NCI-H446 treated with DMSO at 0.1 percent for 48 hours (cell line): ENCODE results near the gene OR52I1.
A peak's percentile ranks its signal among the peaks of the same experiment; 100 is the strongest.

Experiments used
- DNase-seq: peaks from one replicate; lab custom pipeline; 2025; lab: John Stamatoyannopoulos, UW

The OR52I1 gene

GRCh38 chr11:4593739-4594138 lies at the start of gene OR52I1:
Gene OR52I1 (plus strand): TSS chr11:4594039. CDS start chr11:4594039, 0 bp downstream.
- no peak for DNase-seq

DNA sequence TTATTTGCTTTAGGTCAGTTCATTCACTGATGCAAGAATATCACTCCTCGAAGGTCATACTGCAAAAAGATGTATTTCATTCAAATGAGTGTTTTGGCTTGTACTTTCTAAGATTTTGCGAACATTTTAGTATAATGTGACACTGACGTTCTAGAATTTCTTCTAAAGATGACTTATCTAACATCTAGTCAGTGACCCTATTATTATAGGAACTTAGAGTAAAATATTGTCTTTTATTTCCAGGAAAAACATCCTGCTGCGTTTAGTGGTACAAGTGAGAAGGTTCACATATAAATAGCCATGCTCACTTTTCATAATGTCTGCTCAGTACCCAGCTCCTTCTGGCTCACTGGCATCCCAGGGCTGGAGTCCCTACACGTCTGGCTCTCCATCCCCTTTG lies 48.9 kb upstream of the OR52I1 start, which contains the start of gene OR52M1:
Gene OR52M1, plus strand, starts transcription at position 301 of the 400 bp plus-strand sequence. Its CDS starts 0 bp downstream, at position 301.
- no peak for DNase-seq

GRCh38 chr11:4546878-4547277 lies 47.0 kb upstream of the OR52I1 start:
- no peak for DNase-seq

GRCh38 chr11:4547416-4547815 lies 46.4 kb upstream of the OR52I1 start:
- no peak for DNase-seq

DNA sequence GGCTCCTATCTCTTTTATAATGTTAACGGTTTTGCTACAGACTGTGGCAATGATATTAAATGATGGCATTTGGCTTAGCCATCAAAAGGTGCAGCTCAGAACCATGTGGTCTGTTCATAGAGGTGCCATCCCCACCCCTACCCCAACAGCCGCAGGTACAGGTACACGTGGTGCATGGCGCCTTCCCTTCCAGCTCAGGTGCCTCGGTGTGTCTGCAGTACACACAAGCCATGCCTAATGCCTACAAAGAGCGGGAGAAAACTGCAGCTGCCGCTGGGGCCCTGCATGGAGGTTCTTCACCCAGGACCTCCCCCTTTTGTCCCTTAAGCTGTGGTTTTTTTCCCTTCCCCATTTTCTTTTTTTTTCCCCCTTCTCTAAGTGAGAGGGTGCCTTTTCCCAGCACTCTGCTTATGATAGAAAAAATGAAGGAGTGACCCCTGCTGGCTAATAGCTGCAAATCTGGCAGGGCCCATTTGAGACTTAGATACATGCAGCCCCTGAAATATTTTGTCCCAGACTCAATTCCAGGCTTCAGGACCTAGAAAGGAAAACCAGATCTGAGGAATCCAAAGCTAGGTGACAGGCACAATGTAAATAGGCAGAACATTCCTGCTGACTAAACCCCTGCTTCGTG lies 42.4 kb upstream of the OR52I1 start:
- no peak for DNase-seq

DNA sequence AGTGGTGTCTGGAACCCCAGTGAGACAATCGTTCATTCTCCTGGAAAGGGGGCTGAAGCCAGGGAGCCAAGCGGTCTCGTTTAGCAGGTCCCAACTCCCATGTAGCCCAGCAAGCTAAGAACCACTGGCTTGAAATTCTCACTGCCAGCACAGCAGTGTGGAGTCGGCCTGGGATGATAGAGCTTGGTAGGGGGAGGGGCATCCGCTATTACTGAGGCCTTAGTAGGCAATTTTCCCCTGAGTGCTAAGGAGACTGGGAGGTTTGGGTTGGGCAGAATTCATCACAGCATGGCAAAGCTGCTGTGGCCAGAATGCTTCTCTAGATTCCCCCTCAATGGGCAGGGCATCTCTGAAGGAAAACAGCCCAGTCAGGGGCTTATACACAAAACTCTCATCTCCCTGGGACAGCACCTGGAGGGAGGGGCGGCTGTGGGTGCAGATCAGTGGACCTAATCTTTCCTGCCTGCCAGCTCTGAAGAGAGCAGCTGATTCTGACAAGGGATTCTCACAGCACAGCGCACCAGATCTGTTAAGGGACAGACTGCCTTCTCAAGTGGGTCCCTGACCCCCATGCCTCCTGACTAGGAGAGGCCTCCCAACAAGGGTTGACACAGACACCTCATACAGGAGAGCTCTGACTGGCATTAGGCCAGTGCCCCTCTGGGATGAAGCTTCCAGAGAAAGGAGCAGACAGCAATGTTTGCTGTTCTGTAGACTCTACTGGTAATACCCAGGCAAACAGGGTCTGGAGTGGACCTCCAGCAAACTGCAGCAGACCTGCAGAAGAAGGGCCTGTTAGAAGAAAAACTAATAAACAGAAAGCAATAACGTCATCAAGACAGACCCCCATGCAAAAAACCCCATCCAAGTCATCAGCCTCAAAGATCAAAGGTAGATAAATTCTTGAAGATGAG lies 34.1 kb upstream of the OR52I1 start:
- DNase-seq = no peak

- DNase-seq = no peak
These were observed 33.4 kb upstream of the OR52I1 start for GRCh38 chr11:4560467-4560866.

DNA sequence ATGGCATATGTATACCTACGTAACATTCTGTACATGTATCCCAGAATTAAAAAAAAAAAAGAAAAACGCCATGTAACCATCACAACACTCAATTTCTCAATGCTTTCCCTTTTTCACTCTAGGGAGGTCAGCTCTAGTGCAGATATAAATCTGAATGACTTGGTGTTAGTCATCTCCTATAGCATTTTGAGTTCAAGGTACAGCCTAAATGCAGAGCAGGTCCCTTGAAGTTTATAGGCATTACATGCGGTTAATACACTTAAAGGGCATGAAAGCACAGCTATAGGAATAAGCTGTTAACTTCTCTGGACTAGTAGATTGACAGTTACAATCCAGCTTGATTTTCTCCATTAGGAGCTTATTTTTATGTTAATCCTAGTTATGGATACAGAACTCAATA lies 28.5 kb upstream of the OR52I1 start:
- DNase-seq = no peak

DNA sequence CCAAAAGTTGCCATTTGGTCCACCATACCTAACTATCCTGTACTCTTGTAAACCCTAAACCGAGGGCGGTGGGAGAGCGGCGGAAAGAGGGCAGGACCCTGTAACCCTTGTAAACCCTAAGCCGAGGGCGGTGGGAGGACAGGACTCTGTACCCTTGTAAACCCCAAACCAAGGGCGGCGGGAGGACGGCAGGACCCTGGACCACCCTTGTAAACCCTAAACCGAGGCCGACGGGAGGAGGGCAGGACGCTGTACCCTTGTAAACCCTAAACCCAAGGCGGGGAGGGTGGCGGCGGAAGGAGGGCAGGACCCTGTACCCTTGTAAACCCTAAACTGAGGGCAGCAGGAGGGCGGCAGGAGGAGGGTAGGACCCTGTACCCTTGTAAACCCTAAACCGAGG lies 24.8 kb upstream of the OR52I1 start:
- no peak for DNase-seq

- no peak for DNase-seq
These were observed 17.0 kb upstream of the OR52I1 start for GRCh38 chr11:4576880-4577279.

DNA sequence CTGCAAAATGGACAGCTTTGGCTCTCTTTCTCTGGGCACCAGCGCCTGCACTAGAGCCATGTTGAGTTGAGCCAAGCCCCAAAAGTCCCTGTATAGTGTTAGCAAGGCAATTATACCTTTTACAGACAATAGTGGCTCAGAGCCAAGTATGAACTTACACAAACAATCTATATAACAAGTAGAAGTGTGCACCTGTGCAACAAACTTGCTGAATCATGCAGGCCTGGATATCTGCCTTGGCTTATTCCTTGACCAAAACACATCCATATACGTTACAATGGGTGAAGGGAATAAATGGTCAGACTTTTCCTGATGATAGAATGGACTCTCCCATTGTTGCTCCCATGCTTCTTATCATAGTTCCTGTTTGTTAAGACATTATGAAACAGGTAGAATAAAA lies 16.1 kb upstream of the OR52I1 start:
- no peak for DNase-seq

GRCh38 chr11:4578624-4579023 lies 15.2 kb upstream of the OR52I1 start:
- DNase-seq = no peak

- DNase-seq = no peak
These were observed 13.7 kb upstream of the OR52I1 start for GRCh38 chr11:4580124-4580523.

GRCh38 chr11:4581443-4581842 lies 12.4 kb upstream of the OR52I1 start, which contains the start of gene OR52I2:
Gene OR52I2 (plus strand): TSS chr11:4581743.
- DNase-seq = no peak

DNA sequence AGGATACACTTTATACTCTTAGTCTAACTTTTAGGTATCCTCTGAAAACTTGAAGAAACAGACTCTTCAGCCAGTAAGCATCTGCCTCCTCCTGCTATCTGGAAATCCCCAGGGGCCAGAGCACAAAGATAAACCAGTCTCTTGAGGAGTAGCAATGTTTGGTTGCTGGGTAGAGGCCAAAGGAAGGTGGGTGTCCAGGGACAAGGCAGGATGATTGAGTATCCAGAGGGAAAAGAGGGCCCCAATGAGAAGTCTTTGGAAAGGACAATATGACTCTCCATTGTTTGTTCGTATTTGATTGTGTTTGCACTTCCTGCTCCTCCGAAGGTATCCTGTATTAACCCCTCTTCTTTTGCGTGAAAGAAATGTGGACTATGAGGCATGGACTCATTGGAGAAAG lies 4.8 kb upstream of the OR52I1 start:
- no peak for DNase-seq

DNA sequence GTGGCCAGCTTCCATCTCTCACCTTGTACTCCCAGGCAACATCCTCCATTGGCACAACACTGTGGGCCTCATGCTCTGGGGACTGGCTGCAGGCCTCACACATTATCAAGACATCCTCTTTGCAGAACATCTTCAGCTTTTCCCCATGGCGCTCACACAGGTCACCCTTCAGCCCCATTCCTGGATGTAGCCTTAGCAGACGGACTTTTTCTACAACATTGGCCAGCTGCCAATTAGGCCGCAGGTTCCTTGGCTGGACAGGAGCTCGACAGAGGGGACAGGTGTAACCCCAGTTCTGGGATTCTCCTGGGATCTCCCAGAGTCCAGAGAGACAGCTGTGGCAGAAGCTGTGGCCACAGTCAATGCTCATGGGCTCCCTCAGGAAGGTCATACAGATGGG lies 11.2 kb downstream of the OR52I1 start:
- no peak for DNase-seq

GRCh38 chr11:4606231-4607015 lies 12.6 kb downstream of the OR52I1 start:
- no peak for DNase-seq

DNA sequence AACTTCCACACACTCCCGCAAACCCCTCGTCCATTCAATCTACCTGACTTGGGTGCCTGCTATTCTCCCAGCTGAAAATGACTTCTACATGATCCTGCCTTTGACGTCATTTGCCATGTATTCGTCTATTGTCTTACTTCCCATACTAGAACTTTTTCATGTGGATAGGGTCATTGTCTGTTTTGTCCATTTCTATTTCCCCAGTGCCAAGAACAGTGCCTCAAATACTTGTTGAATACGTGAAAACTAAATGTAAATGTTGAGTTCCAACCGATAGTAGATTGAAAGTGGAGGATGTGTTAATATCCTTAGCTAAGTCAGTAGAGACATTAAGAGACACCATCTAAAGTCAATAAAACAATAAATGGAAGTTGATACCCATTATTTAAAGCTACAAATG lies 13.3 kb downstream of the OR52I1 start:
- no peak for DNase-seq

DNA sequence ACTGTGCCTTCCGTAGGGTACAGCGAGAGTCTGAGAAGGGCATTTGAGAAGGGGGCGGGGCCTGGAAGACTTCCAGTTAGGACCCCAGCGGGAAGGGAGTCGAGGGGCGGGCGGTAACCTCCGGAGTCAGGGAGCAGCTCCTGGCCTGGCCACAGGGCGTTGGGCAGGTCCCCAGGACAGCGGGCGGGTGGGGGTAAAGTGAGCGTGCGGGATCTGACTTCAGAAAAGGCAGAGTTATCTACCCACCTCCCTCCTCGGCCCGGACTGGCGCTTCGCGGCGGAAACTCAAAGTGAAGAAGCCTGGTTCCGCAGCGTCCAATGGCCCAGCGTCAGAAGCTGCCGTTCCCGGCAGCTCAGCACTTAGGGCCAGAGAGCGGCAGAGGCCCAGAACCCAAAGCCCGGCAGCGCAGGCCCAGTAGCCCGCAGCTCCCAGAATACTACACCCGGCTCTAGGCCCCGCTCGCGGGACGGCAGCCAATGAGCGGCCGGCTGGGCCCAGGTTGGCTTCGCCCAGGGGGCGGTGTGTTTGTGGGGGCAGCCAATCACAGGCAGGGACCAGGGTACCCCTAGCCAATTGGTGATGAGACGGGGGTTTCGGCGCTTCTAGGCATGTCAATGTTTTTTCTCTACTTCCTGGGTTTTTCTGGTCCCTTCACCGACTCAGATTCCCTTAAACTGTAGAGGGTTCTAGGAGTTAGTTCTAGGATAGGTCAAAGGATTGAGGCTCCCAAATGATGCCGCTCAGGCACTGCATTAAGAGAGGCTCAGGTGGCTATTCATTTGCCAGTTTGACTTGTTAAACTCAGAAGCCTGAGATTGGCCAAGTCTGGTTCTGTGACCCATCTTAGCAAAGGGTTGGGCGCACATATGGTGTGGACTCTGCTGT lies 14.2 kb downstream of the OR52I1 start, which contains the start of gene TRIM68:
Gene TRIM68, minus strand, starts transcription at position 451 of the 886 bp plus-strand sequence. CDS start 2,727 bp downstream, outside the sequence.
- DNase-seq = peak; percentile 94

- no peak for DNase-seq
These were observed 16.6 kb downstream of the OR52I1 start for GRCh38 chr11:4610258-4610935.

GRCh38 chr11:4611986-4612385 lies 18.1 kb downstream of the OR52I1 start:
- DNase-seq = no peak
